ENCODE measurements around the gene SCYL2.
"Not testable (repeated sequence)": the region's sequence is repeated elsewhere in the genome, so short reads cannot be mapped to it uniquely, and the experiment has no call there.

The SCYL2 gene

DNA sequence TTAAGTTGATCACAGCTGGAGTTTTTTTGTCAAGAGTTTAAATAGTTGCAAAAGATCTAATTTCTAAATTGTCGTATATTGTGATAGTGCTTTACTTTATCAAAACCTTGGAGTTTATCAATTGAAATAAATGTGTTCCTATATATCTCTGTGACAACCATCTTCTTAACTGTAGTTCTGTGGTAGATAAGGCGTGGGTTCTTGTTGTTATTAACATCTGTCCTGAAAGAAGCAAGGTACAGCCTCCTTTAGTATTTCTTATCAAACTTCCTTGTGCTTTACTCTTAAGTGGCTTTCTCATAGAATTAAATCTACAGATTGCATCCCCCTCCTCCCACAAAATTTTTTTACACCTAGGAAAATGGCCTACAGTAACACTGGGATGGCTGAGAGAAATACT is 7.3 kb downstream of the SCYL2 start:
- TF ChIP-seq GATA1 (IDR thresholded peaks at IDR 0.05; ENCODE audit: low read depth, low read length) (no peak), POLR2A (IDR thresholded peaks at IDR 0.05; ENCODE audit: low read length) (no peak)
- DNase-seq = peak; percentile 10 to 60

DNA sequence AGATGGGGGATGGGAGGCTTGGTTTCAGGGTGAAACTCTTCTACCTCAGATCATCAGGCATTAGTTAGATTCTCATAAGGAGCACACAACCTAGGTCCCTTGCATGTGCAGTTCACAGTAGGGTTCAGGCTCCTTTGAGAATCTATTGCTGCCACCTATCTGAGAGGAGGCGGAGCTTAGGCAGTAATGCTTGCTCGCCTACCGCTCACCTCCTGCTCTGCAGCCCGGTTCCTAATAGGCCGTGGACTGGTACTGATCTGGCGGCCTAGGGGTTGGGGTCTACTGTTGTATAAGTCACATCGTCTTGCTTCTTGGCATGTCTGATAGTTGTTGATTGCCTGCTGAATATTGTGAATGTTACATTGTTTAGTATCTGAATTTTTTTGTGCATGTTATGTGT is 12.2 kb downstream of the SCYL2 start:
- peak; percentile 19 to 36 for DNase-seq
- TF ChIP-seq POLR2A (IDR thresholded peaks at IDR 0.05; ENCODE audit: low read length) = no peak
- no peak for TF ChIP-seq GATA1 (IDR thresholded peaks at IDR 0.05; ENCODE audit: low read depth, low read length)

DNA sequence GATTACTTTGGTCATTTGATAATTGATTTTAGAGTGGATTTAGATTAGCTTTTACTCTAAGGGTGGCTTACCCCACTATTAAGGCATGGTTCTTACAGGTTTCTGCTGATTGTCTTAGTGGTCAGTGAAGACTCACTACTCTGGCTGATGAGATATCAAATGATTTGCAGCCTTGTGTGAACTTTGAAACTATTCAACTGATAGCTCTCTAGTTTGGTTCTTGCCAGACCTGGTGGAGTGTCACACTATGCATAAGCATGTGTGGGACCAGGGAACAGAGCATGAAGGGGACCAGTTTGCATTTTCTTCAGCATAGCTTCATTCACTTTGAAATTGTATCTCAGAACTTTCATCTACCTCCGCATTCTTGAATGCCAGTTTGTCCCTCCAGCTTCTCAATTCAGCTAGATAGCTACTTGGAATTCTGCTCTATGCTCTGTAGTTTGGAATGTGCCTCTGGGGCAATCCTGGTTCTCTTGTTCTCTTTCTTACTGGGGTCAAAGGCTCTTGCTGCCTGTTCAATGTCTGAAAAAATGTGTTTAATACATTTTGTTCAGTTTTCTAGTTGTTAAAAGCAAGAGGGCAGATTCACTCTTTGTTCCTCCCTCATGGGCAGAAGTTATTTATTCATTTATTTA is 12.7 kb downstream of the SCYL2 start:
- no peak for TF ChIP-seq POLR2A (IDR thresholded peaks at IDR 0.05; ENCODE audit: low read length)
- no peak for TF ChIP-seq GATA1 (IDR thresholded peaks at IDR 0.05; ENCODE audit: low read depth, low read length)
- DNase-seq = peak; percentile 24 to 68

DNA sequence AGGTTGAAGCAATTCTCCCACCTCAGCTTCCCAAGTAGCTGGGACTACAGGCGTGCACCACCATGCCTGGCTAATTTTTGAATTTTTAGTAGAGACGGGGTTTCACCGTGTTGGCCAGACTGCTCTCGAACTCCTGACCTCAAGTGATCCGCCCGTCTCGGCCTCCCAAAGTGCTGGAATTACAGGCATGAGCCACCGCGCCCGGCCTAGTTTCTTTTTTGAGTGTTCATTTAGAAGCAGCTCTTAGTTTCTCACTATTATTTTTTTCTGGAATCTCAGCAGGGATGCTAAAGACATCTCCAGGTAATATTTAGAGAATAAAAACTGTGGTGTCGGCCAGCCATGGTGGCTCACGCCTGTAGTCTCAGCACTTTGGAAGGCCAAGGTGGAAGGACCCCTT is 17.6 kb downstream of the SCYL2 start:
- DNase-seq = not testable (repeated sequence)

DNA sequence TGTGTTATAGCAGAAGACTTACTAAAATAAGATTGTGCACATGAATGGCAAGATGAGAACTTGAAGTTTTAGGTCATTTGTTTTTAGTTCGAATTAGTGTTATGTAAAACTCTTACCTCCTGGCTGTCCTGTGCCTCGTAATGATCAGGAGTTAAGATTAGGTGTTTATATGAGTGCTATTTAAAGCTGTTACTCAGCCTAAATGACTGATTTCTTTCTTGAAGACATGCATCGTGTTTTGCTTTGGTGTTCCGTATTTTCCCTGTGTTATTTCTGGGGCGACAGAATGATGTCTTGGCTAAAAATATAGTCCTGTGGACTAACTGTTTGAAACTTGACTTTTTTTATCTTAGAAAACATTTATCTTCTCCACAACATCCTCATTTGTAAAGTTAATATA is 22.1 kb downstream of the SCYL2 start:
- no peak for DNase-seq
- TF ChIP-seq POLR2A (IDR thresholded peaks at IDR 0.05; ENCODE audit: low read length) (no peak), GATA1 (IDR thresholded peaks at IDR 0.05; ENCODE audit: low read depth, low read length) (no peak)

DNA sequence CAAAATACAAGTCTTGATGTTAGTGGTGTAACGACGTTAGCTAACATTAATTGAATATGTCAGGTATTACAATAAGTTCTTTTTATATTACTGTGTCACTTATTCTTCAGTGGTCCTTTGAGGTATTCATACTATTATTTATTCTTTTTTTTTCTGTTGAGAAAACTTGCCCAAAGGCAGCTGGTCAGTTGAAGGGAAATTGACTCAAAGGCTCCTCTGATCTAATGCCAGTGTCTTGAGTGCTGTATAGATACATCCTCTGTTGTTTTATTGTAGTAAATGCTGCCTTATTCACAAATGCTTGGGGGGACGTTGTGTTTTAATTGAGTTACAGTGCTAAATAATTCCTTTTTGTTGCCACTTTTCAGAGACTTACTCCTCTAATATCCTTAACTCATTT is 23.0 kb downstream of the SCYL2 start:
- TF ChIP-seq GATA1 (IDR thresholded peaks at IDR 0.05; ENCODE audit: low read depth, low read length) (no peak), POLR2A (IDR thresholded peaks at IDR 0.05; ENCODE audit: low read length) (no peak)
- DNase-seq = no peak

DNA sequence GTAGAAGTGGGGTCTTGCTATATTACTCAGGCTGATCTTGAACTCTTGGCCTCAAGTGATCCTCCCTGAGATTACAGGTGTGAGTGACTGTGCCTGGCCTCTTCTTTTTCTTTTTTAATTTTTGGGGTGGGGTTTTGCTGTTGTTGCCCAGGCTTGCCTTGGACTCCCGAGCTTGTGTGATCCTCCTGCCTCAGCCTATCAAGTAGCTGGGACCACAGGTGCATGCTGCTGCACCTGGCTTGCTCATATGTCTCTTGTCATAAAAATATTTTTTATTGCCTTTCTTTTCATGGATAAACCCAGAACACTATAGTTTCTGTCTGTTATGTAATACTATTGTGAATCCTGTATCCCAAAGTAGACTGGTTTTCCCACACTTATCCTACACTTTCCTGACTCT is 26.0 kb downstream of the SCYL2 start:
- TF ChIP-seq GATA1 (IDR thresholded peaks at IDR 0.05; ENCODE audit: low read depth, low read length) (no peak), POLR2A (IDR thresholded peaks at IDR 0.05; ENCODE audit: low read length) (no peak)
- DNase-seq = no peak

DNA sequence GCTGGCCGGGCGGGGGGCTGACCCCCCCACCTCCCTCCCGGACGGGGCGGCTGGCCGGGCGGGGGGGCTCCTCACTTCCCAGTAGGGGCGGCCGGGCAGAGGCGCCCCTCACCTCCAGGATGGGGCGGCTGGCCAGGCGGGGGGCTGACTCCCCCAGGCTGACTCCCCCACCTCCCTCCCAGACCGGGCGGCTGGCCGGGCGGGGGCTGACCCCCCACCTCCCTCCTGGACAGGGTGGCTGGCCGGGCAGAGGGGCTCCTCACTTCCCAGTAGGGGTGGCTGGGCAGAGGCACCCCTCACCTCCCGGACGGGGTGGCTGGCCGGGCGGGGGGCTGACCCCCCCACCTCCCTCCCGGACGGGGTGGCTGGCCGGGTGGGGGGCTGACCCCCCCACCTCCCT is 27.4 kb downstream of the SCYL2 start:
- not testable (repeated sequence) for DNase-seq

DNA sequence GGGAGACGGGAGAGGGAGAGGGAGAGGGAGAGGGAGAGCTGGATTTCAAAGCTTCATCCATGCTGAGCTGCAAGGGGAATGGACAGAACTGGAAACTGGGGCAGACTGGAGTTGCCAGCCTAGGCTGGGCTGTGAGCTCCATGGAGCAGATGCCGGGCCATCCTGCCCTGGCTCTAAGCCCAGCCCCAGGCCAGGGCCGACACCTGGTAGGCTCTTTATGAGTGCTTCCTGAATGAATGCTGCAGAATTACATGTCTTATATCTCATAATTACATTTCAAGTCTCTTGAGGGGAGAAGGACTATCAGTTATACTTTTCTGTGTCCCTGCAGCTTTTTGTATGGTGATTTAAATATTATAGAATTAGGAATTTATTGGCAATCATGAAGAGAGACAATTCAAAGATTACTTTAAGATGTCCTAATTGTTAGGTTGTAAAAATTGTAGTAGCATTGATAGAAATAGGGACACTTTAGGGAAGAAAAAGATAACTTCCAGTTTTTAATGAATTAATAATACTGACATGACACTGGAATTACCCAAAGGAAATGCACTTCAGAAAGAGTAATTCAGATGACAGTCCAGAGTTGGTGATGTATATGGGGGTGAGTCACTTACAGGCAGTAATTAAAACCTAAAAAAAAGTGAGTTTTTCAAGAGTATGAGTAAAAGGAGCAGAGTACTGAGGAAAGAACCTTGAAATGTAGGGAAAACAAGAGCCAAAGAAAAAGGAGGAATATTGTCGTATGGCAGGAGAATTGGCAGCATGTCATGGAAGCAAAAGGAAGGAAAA is 29.0 kb downstream of the SCYL2 start:
- TF ChIP-seq GATA1 (IDR thresholded peaks at IDR 0.05; ENCODE audit: low read depth, low read length) (no peak), POLR2A (IDR thresholded peaks at IDR 0.05; ENCODE audit: low read length) (no peak)
- DNase-seq = no peak

DNA sequence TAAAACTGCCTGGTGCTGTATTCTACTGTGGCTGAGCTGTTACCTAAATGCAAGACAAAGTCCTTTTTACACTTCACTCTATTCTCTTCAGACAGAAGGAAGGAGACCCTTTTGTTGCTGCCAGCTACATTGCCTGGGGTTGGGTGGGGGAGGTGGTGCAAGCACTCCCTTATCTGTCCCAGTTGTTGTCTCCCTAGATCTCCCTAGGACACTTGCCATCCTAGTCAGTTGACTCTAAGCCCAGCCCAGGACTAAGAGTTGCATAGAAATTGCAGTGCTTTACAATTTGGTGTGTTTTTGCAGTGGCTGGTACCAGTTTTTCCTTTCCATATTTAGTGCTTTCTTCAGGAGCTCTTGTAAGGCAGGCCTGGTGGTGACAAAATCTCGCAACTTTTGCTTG is 35.1 kb downstream of the SCYL2 start:
- DNase-seq = peak; percentile 55 to 68

DNA sequence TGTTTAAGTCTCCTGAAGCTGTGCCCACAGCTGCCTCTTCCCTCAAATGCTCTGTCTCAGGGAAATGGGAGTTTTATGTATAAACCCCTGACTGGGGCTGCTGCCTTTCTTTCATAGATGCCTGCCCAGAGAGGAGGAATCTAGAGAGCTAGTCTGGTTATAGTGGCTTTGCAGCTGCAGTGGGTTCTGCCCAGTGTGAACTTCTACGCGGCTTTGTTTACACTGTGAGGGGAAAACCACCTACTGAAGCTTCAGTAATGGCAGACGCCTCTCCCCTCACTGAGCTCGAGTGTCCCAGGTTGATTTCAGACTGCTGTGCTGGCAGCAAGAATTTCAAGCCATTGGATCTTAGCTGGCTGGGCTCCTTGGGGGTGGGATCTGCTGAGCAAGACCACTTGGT is 36.9 kb downstream of the SCYL2 start:
- no peak for DNase-seq

More for the DNA sequence above, 35.1 kb downstream of the SCYL2 start:
- TF ChIP-seq GATA1 (IDR thresholded peaks at IDR 0.05; ENCODE audit: low read depth, low read length) (no peak), POLR2A (IDR thresholded peaks at IDR 0.05; ENCODE audit: low read length) (no peak)

DNA sequence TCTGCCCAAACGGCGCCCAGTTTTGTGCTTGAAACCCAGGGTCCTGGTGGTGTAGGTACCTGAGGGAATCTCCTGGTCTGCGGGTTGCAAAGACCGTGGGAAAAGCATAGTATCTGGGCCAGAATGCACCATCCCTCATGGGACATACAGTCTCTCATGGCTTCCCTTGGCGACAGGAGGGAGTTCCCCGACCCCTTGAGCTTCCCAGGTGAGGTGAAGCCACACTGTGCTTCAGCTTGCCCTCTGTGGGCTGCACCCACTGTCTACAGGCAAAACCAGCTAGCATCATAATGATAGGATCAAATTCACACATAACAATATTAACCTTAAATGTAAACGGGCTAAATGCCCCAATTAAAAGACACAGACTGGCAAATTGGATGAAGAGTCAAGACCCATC is 37.4 kb downstream of the SCYL2 start:
- DNase-seq = not testable (repeated sequence)

More for the DNA sequence above, 36.9 kb downstream of the SCYL2 start:
- TF ChIP-seq POLR2A (IDR thresholded peaks at IDR 0.05; ENCODE audit: low read length) (no peak), GATA1 (IDR thresholded peaks at IDR 0.05; ENCODE audit: low read depth, low read length) (no peak)

DNA sequence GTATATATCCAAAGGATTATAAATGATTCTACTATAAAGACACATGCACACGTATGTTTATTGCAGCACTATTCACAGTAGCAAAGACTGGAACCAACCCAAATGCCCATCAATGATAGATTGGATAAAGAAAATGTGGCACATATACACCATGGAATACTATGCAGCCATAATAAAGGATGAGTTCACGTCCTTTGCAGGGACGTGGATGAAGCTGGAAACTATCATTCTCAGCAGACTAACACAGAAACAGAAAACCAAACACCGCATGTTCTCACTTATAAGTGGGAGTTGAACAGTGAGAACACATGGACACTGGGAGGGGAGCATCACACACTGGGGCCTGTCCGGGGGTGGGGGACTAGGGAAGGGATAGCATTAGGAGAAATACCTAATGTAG is 41.2 kb downstream of the SCYL2 start:
- not testable (repeated sequence) for DNase-seq

DNA sequence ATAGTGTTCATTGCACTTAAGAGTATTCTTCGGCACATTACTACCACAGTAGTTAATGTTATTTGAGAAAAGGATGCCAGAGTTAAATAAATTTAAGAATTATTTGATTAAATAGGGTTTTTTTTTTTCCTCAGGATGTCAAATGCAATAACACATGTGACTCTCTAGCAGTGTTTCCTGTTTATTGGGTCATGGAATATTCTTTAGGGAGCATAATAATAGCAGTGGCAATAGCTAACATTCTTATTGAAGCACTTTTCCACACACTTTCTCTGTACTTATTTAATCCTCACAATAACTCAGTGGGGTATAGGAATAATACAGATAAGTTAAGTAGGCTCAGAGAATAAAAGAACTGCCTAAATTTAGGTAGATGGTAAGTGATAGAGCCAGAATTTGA is 44.3 kb downstream of the SCYL2 start:
- no peak for DNase-seq
- TF ChIP-seq POLR2A (IDR thresholded peaks at IDR 0.05; ENCODE audit: low read length) = no peak
- no peak for TF ChIP-seq GATA1 (IDR thresholded peaks at IDR 0.05; ENCODE audit: low read depth, low read length)

DNA sequence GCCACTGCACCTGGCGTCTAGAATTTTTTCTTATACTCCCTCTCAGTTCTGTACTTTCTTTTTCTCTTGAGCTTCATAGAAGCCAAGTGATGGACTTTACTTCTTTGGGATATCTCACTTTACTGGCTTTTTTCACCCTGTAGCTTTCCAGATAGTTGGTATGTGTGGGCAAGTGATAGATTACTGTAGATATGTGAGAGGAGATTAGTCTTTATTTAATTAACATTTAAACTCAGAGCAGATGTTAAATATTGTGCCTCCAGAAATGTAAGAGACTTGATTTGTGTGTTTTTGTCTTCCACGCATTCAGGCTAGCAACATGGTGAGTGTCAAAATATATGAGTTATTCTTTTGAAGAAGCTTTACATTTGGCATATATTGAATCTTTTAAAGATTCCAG is 50.4 kb downstream of the SCYL2 start:
- DNase-seq = no peak
- TF ChIP-seq POLR2A (IDR thresholded peaks at IDR 0.05; ENCODE audit: low read length) = no peak
- no peak for TF ChIP-seq GATA1 (IDR thresholded peaks at IDR 0.05; ENCODE audit: low read depth, low read length)

DNA sequence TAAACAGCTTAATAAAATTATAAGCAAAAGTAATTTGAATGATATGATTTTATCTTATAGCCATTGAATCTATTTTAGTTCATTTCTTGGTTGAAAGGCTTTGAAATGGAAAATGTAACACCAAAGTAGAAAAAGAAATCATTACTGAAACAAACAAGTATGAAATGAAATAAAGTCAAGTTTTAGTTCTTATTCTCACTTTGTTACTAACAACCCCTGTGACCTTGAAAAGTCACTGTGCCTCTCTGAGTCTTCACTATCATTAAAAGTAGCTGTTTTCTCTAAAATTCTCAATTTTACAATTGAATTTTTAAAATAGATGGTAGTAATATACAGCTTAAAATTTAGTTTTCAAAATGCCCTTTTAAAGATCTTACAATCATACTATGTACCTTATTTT is 57.5 kb downstream of the SCYL2 start:
- no peak for TF ChIP-seq POLR2A (IDR thresholded peaks at IDR 0.05; ENCODE audit: low read length)
- no peak for TF ChIP-seq GATA1 (IDR thresholded peaks at IDR 0.05; ENCODE audit: low read depth, low read length)
- DNase-seq = no peak
